Measurements from ENCODE around the gene BHLHE41. TPM values are rescaled to one million over a fixed set of nuclear protein-coding genes. Genes with fewer than 3 reads are reported as not detected.

Gene BHLHE41
- total and polyA plus RNA-seq, 3 experiments from 2014 or later = not detected

DNA sequence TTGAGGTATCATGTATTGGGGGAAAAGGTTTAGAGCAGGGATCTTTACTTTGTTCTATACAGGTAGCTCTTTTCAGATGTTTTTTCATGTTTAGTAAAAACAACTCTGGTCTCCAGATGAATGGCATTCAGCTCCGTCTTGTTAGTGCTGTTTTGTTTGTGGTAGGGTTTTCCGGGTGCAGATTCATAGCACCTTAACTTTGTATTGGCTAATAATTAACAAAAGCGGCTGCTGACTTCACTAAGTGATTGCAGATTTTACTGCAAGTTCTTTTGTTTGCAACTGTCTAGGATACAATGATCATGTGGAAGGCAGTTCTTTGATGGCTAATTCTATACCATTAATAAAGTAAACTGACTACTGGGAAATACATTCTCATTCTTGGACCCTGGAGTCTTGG is 32.2 kb upstream of the BHLHE41 start:
- Mint-ChIP-seq H3K9me3 (peaks cover 0 to 4% (median 0%) of the 10 kb centered on the region in 5 donors), H3K27ac (no peak overlapping the region), H3K4me3 (no peak overlapping the region), H3K27me3 (peaks cover 6 to 37% of the 10 kb centered on the region in 2 donors), H3K36me3 (no peaks in the 10 kb centered on the region), H3K4me1 (no peaks in the 10 kb centered on the region)
- Histone ChIP-seq H3K36me3 (ENCODE audit: insufficient read depth, low read length) (no peaks in the 10 kb centered on the region), H3K27me3 (ENCODE audit: insufficient read depth, low read length, poor library complexity, severe bottlenecking) (no peaks in the 10 kb centered on the region), H3K4me3 (ENCODE audit: low read length) (no peak overlapping the region), H3K27ac (ENCODE audit: low read depth, low read length) (no peak overlapping the region), H3K4me1 (ENCODE audit: insufficient read depth, low read length) (no peaks in the 10 kb centered on the region), H3K9me3 (ENCODE audit: low read length) (no peaks in the 10 kb centered on the region)
- CTCF ChIA-PET = no interaction called here
- POLR2A ChIA-PET = no interaction called here
- no peak for DNase-seq

DNA sequence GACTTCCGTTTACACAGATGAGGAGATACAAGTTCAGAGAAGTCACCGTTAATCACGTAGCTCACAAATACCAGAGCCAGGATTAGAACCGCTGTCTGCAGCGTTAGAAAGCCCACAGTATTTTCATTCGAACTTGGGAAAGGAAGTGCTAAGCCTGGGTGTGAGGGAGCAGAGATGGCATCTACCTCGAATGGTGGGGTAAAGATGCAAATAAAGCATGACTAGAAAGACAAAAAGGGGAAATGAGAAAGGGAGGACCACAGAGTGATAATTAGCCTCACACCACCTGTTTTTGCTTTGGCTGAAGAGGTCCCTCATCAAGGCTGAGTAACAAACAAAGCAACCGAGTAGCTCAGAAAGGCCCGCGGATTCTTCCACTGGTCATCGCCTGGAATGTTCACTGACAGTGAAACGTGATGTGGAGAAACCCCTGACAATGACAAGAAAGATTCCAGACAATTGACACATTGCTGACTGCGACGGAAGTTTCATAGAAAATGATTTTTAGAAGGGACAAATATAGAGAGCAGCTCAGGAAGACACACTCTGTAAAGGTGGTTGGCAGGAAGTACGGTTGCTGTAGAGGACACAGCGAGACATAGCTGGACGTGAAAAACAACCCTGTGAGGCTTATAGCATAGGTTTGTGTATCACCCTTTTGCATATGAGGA is 31.5 kb upstream of the BHLHE41 start:
- H3K4me1 ChIP-seq (ENCODE audit: insufficient read depth, low read length) = no peaks in the 10 kb centered on the region
- Mint-ChIP-seq H3K36me3 (no peaks in the 10 kb centered on the region), H3K27me3 (peaks cover 6 to 39% of the 10 kb centered on the region in 2 donors), H3K4me3 (no peak overlapping the region), H3K27ac (no peak overlapping the region), H3K4me1 (no peaks in the 10 kb centered on the region), H3K9me3 (peaks cover 0 to 4% (median 0%) of the 10 kb centered on the region in 5 donors)
- no peaks in the 10 kb centered on the region for H3K36me3 ChIP-seq (ENCODE audit: insufficient read depth, low read length)
- no peaks in the 10 kb centered on the region for H3K27me3 ChIP-seq (ENCODE audit: insufficient read depth, low read length, poor library complexity, severe bottlenecking)
- no peak for DNase-seq
- ChIA-PET POLR2A (no interaction called here), CTCF (no interaction called here)
- H3K9me3 ChIP-seq (ENCODE audit: low read length) = no peaks in the 10 kb centered on the region
- no peak overlapping the region for H3K27ac ChIP-seq (ENCODE audit: low read depth, low read length)
- H3K4me3 ChIP-seq (ENCODE audit: low read length) = no peak overlapping the region

DNA sequence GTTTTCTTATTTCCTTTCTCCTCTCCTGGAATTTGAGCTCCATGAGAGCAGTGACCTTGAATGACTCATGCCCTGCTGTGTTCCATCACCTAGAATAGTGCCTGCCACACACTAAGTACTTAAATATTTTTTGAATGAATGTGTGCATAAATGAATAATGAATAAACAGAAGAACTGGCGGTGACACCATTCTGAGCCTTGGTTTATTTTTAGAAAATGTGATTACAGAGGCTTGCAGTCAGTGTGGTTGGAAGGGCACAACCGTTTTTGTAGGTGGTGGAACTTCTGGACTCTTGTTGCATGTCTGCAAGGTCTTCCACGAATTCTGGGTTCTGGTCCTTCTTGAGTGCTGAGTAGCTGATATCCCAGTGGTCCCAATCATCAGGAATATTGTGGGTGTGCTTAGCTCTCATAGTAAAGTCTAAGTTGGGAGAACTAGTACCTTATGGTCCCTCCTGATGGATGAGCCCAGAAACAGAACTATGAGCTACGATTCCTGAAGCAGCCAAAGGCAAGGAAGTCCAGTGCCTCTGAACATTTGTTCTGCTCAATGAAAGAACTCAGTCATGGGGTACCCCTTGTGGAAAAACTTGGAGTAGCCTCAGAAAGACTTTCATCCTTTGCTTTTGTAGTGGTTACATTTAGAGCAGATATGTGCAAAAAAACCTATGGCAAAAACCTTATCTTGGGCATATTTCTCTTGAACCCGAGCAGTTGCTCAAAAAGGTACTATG is 28.8 kb upstream of the BHLHE41 start:
- Mint-ChIP-seq H3K27me3 (peaks cover 2 to 29% of the 10 kb centered on the region in 2 donors), H3K4me3 (no peak overlapping the region), H3K27ac (no peak overlapping the region), H3K36me3 (no peaks in the 10 kb centered on the region), H3K4me1 (no peaks in the 10 kb centered on the region), H3K9me3 (peaks cover 0 to 2% (median 0%) of the 10 kb centered on the region in 5 donors)
- ChIA-PET CTCF (no interaction called here), POLR2A (no interaction called here)
- Histone ChIP-seq H3K36me3 (ENCODE audit: insufficient read depth, low read length) (no peaks in the 10 kb centered on the region), H3K27me3 (ENCODE audit: insufficient read depth, low read length, poor library complexity, severe bottlenecking) (no peaks in the 10 kb centered on the region), H3K9me3 (ENCODE audit: low read length) (no peaks in the 10 kb centered on the region), H3K4me1 (ENCODE audit: insufficient read depth, low read length) (no peaks in the 10 kb centered on the region), H3K27ac (ENCODE audit: low read depth, low read length) (no peak overlapping the region), H3K4me3 (ENCODE audit: low read length) (no peak overlapping the region)
- DNase-seq = no peak

DNA sequence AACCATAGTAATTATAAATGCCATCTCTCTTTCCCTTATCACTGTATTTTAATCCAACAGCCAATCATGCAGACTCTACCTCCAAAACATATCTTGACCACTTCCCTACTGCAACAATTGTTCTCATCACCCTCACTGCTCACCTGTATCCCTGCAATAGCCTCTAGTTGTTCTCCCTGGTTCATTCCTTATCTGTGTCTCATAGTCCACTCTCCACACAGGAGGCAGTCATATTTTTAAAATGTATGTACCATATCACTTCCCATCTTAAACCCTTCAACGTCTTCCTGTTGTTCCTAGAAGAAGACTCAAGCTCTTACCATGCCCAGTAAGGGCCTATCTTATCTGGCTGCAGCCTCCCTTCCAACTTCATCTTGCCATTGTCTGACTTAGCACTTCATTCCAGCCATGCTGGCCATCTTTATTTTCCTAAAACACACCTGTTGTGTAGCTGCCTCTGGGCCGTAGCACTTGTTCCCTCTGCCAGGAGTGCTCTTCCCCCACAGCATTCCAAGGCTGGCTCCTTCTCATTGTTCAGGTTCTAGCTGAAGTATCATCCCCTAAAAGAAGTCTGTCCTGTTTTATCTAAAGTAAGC is 27.8 kb upstream of the BHLHE41 start:
- Mint-ChIP-seq H3K27ac (no peak overlapping the region), H3K36me3 (no peaks in the 10 kb centered on the region), H3K4me3 (no peak overlapping the region), H3K4me1 (no peaks in the 10 kb centered on the region), H3K9me3 (peaks cover 0 to 2% (median 0%) of the 10 kb centered on the region in 5 donors), H3K27me3 (peaks cover 2 to 34% of the 10 kb centered on the region in 2 donors)
- POLR2A ChIA-PET = no interaction called here
- Histone ChIP-seq H3K27me3 (ENCODE audit: insufficient read depth, low read length, poor library complexity, severe bottlenecking) (no peaks in the 10 kb centered on the region), H3K9me3 (ENCODE audit: low read length) (no peaks in the 10 kb centered on the region), H3K27ac (ENCODE audit: low read depth, low read length) (no peak overlapping the region), H3K4me1 (ENCODE audit: insufficient read depth, low read length) (no peaks in the 10 kb centered on the region), H3K36me3 (ENCODE audit: insufficient read depth, low read length) (no peaks in the 10 kb centered on the region), H3K4me3 (ENCODE audit: low read length) (no peak overlapping the region)
- CTCF ChIA-PET = no interaction called here
- DNase-seq = no peak

DNA sequence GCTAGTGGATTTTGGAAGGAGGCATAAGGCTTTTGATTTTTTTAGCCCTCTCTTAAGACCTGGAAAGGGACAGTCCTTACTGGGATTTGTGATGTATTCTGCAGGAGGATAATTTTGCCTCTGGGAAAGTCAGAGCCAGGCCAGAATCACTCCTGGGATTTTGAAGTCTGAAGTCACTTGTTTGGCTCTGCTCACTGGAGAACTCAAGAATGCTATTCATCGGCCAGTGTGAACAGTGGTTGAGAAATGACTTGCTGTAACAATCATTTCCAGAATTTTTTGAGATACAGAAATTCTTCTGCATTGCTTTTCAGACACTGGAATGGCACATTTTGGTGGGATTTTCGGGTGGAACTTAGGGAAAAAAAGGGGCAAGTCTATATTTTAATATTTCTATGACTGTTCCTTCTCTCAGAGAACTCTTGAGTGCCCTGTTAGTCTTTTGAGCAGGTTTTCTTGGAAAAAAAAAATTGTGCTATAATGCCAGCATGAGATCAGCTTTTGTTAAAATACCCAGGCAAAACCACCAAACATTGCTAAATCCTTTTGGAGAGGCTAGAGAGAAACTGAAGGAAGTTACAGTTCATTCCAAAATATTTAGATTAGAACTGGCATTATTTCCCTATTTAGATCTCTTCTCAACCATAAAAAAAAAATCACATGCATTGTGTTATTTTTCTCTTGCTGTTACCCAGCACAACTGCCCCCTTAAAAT is 26.1 kb upstream of the BHLHE41 start:
- Mint-ChIP-seq H3K4me1 (no peaks in the 10 kb centered on the region), H3K27ac (no peak overlapping the region), H3K9me3 (peaks cover 0 to 2% (median 0%) of the 10 kb centered on the region in 5 donors), H3K4me3 (no peak overlapping the region), H3K27me3 (peaks cover 3 to 34% of the 10 kb centered on the region in 2 donors), H3K36me3 (no peaks in the 10 kb centered on the region)
- Histone ChIP-seq H3K9me3 (ENCODE audit: low read length) (no peaks in the 10 kb centered on the region), H3K27ac (ENCODE audit: low read depth, low read length) (no peak overlapping the region), H3K36me3 (ENCODE audit: insufficient read depth, low read length) (no peaks in the 10 kb centered on the region), H3K4me1 (ENCODE audit: insufficient read depth, low read length) (no peaks in the 10 kb centered on the region), H3K4me3 (ENCODE audit: low read length) (no peak overlapping the region), H3K27me3 (ENCODE audit: insufficient read depth, low read length, poor library complexity, severe bottlenecking) (no peaks in the 10 kb centered on the region)
- DNase-seq = no peak
- ChIA-PET POLR2A (no interaction called here), CTCF (no interaction called here)

DNA sequence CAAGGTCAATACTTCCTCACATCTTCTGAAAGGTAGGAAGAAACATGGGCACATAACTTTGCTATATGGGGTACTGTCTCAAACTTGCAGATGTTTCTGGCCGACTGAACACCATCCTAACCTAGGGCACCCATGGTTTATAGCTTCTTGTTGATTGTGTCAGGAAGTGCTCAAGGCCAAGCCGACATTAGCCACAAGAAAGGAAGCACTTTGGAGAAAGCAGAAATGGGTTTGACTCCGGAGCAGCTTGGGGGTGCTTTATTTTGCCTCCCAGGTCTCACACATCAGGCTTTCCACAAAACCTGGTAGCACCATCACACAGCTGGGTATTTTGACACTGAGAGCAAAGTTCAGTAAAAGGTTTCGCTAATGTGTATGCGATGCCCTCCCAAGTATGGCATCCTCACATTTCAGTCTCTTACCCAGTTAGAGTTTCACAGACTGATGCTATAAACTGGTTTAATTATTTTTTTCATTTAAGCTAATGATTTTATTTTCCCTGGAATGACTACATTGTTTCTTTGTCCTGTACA is 25.2 kb upstream of the BHLHE41 start:
- Mint-ChIP-seq H3K9me3 (peaks cover 0 to 2% (median 0%) of the 10 kb centered on the region in 5 donors), H3K4me1 (no peaks in the 10 kb centered on the region), H3K4me3 (no peak overlapping the region), H3K27me3 (peaks cover 1 to 31% of the 10 kb centered on the region in 2 donors), H3K36me3 (no peaks in the 10 kb centered on the region), H3K27ac (no peak overlapping the region)
- Histone ChIP-seq H3K27me3 (ENCODE audit: insufficient read depth, low read length, poor library complexity, severe bottlenecking) (no peaks in the 10 kb centered on the region), H3K36me3 (ENCODE audit: insufficient read depth, low read length) (no peaks in the 10 kb centered on the region), H3K27ac (ENCODE audit: low read depth, low read length) (no peak overlapping the region), H3K4me1 (ENCODE audit: insufficient read depth, low read length) (no peaks in the 10 kb centered on the region), H3K9me3 (ENCODE audit: low read length) (no peaks in the 10 kb centered on the region), H3K4me3 (ENCODE audit: low read length) (no peak overlapping the region)
- ChIA-PET CTCF (no interaction called here), POLR2A (no interaction called here)
- DNase-seq = no peak

DNA sequence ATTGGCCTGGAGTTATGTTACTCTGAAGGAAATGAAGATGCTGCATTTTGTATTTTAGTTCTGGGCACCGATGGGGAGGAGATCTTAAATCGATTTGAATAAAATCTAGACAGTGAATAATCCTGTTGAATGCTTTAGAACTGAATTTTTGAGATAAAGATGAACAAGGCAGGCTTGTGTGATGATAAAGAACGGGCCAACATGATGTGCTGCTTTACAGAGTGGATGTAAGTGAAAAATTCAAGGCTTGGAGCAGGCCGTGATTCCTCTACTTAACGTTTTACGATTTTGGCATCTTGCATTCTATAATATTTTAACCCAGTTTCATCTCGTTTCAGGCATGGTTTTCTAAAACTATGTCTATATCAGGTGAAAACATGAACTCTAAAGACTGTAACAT is 23.5 kb upstream of the BHLHE41 start:
- no peak overlapping the region for H3K4me3 Mint-ChIP-seq
- CTCF ChIA-PET = no interaction called here
- no peak for DNase-seq
- H3K4me1 Mint-ChIP-seq = no peaks in the 10 kb centered on the region
- H3K36me3 ChIP-seq (ENCODE audit: insufficient read depth, low read length) = no peaks in the 10 kb centered on the region
- H3K4me1 ChIP-seq (ENCODE audit: insufficient read depth, low read length) = no peaks in the 10 kb centered on the region
- no peak overlapping the region for H3K4me3 ChIP-seq (ENCODE audit: low read length)
- no peaks in the 10 kb centered on the region for H3K36me3 Mint-ChIP-seq
- peaks cover 1 to 37% of the 10 kb centered on the region in 2 donors for H3K27me3 Mint-ChIP-seq
- no peak overlapping the region for H3K27ac Mint-ChIP-seq
- H3K9me3 ChIP-seq (ENCODE audit: low read length) = no peaks in the 10 kb centered on the region
- POLR2A ChIA-PET = no interaction called here
- H3K27me3 ChIP-seq (ENCODE audit: insufficient read depth, low read length, poor library complexity, severe bottlenecking) = no peaks in the 10 kb centered on the region
- H3K9me3 Mint-ChIP-seq = peaks cover 0 to 2% (median 0%) of the 10 kb centered on the region in 5 donors
- H3K27ac ChIP-seq (ENCODE audit: low read depth, low read length) = no peak overlapping the region

DNA sequence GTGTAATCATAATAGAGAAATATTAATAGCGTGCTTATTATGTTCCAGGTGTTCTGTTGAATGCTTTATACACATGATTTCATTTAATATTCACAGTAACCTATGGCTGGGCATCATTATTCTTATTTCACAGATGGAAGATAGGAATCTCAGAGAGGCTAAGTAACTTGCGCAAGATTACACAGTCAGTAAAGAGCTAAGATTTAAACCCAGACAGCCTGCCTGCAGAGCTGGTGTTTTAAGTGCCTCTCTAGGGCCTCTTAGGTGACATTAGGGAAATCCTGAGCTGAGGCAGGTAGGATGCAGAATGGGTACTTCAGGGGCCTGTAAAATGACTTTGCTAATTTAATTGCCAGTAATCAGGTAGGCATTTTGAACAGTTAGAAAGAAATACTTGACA is 18.5 kb upstream of the BHLHE41 start:
- Mint-ChIP-seq H3K4me3 (no peak overlapping the region), H3K27ac (no peak overlapping the region), H3K27me3 (peaks cover 3 to 16% of the 10 kb centered on the region in 2 donors), H3K9me3 (no peaks in the 10 kb centered on the region), H3K4me1 (no peaks in the 10 kb centered on the region), H3K36me3 (no peaks in the 10 kb centered on the region)
- no peak overlapping the region for H3K4me3 ChIP-seq (ENCODE audit: low read length)
- H3K27me3 ChIP-seq (ENCODE audit: insufficient read depth, low read length, poor library complexity, severe bottlenecking) = no peaks in the 10 kb centered on the region
- no peak overlapping the region for H3K27ac ChIP-seq (ENCODE audit: low read depth, low read length)
- no peak for DNase-seq
- H3K9me3 ChIP-seq (ENCODE audit: low read length) = no peaks in the 10 kb centered on the region
- ChIA-PET CTCF (no interaction called here), POLR2A (no interaction called here)
- no peaks in the 10 kb centered on the region for H3K4me1 ChIP-seq (ENCODE audit: insufficient read depth, low read length)
- H3K36me3 ChIP-seq (ENCODE audit: insufficient read depth, low read length) = no peaks in the 10 kb centered on the region

All from CD8-positive, alpha-beta memory T cell (primary cell).